Epithelial cell of proximal tubule (primary cell): Measurements from ENCODE around the gene ZC3H18. TPM values are rescaled to one million over a fixed set of nuclear protein-coding genes. Genes with fewer than 3 reads are reported as not detected.
"Not testable (repeated sequence)": the region's sequence is repeated elsewhere in the genome, so short reads cannot be mapped to it uniquely, and the experiment has no call there.

ENCODE experiments used
- DNase-seq: peaks from one replicate; pipeline ENCODE4 v3.0.0-alpha.2; 2011; ENCODE audit warnings: low read depth
- H3K4me3 ChIP-seq: 2 replicates; pipeline ENCODE4 v1.5.1; 2011; ENCODE audit warnings: low read depth, mild to moderate bottlenecking, low read length
- total RNA-seq: library from RNA; depleted of rRNA; stranded (reverse); fragments of >200 nt; gene quantifications from 2 replicates; pipeline ENCODE4 v1.2.3, GENCODE V29; 2015
- TF ChIP-seq, protein P1 (sequence below): conservative IDR thresholded peaks from 2 replicates; pipeline ENCODE4 v1.5.1; 2012; ENCODE audit warnings: low read depth, mild to moderate bottlenecking, low read length

The ZC3H18 gene
- total RNA-seq, 1 donor from 2014 or later, result 18.3 TPM

DNA sequence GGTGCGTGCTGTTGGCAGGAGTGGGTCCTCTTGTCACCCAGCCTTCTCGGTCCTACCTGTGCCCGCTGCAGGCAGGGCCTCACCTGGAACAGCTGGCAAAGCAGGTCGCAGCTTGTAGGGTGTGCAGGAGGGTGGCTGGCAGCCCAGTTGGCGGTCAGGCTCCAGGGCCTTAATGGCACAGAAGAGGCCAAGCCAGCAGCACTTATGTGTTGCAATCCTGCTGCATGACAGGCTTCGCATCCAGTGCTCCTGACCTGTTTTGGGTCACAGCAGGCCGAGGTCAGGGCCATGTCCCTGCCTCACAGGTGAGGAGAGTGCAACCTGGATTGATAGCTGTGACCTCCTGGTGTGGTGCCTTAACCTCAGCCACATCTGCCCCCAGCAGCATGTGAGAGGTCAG, 31.9 kb downstream of the ZC3H18 start:
- DNase-seq, result no peak
- TF ChIP-seq, protein P1, sequence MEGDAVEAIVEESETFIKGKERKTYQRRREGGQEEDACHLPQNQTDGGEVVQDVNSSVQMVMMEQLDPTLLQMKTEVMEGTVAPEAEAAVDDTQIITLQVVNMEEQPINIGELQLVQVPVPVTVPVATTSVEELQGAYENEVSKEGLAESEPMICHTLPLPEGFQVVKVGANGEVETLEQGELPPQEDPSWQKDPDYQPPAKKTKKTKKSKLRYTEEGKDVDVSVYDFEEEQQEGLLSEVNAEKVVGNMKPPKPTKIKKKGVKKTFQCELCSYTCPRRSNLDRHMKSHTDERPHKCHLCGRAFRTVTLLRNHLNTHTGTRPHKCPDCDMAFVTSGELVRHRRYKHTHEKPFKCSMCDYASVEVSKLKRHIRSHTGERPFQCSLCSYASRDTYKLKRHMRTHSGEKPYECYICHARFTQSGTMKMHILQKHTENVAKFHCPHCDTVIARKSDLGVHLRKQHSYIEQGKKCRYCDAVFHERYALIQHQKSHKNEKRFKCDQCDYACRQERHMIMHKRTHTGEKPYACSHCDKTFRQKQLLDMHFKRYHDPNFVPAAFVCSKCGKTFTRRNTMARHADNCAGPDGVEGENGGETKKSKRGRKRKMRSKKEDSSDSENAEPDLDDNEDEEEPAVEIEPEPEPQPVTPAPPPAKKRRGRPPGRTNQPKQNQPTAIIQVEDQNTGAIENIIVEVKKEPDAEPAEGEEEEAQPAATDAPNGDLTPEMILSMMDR, result no peak
- no peak overlapping the region for H3K4me3 ChIP-seq

DNA sequence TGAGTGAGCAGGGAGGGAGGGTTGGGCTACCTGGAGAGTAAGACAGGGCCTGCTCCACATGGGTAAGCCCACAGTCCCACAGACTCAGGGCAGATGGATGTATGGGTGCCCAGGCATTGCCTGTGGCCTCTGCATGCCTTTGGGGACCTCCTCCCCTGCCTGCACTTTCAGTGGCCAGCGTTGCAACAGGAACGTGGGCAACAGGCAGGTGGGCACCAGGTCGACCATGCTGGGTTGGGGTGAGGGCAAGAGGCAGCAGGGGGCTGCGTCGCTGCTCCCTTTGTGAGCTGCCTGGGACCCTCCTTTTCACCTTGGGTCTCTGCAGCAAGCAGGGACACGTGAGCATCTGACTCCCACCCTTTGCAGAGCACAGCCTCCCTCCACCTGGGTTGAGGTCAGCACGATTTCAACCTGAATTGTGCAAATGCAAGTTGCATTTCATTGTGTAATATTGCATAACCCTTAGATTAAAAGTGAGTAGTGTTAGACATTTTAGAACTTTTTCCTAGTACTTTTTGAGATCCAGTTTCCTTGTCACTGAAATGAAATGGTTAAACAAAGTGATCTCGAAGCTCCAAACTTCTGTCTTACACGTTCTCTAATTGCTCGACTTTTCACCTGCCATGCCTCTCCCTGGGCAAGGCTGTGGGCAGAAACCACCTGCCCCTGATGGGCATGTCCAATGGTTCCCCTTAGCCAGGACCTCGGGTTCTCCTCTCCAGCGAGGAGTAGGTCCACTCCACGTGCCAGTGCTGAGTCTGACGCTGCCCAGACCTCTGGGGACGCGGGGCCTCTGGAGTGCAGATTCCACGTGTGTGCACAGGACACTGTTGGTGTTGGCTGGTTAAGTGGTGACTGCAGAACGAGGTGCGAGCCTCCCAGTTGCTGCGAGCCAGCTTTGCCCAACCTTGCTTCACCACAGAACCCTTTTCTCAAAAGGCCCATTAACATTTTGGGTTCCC, 35.3 kb downstream of the ZC3H18 start:
- DNase-seq, result no peak
- TF ChIP-seq, protein P1, result no peak
- H3K4me3 ChIP-seq, result no peak overlapping the region

DNA sequence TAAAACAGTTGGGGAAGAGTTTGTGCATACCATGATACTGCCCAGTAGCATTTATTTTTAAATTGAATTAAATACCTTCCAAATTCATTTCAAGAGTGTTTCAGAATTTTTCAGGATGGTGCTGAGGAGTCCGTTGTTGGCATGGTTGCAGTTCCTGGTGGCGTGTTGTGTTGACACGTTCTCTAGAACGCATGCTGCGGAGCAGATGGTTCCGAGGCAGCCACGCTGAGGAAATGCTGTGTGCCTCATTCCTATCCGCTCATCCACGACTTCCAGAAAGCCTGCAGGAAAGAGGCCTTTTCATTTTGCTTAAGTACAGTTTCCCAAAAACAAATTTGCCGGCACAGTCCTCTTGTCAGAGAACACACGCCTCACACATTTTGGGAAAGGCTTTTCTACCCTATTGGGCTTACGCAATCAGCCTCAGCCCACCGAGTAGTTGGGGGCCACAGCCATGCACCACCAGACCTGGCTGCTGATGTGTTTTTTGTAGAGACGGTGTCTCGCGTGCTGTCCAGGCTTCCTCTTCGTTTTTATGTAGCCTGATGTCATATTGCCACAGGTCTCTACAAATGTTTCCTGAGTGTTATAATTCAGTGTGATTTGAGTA, 36.0 kb downstream of the ZC3H18 start:
- TF ChIP-seq, protein P1, result no peak
- DNase-seq, result no peak
- no peak overlapping the region for H3K4me3 ChIP-seq

DNA sequence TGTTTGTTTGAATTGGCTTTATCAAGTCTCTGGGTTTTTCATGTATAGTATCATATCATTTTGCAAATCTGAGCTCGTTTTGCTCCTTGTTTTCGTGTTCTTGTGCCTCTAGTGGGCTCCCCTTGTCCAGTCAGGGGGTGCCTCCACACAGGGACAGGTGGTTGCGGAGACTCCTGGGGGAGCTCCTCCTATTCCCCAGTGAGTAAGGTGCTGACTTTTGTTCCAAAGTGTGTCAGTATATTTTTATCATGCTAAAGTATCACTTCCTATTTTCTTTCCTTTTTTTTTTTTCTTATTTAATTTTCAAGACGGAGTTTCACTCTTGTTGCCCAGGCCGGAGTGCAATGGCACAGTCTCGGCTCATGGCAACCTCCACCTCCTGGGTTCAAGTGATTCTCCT, 37.9 kb downstream of the ZC3H18 start:
- no peak overlapping the region for H3K4me3 ChIP-seq
- TF ChIP-seq, protein P1, result no peak
- no peak for DNase-seq

DNA sequence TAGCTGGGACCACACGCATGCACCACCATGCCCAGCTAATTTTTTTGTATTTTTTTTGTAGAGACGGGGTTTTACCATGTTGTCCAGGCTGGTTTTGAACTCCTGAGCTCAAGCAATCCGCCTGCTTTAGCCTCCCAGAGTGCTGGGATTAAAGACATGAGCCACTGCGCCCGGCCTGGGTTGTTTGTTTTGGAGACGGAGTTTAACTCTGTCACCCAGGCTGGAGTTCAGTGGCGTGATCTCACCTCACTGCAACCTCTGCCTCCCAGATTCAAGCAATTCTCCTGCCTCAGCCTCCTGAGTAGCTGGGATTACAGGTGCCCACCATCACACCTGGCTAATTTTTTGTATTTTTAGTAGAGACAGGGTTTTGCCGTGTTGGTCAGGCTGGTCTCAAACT, 39.2 kb downstream of the ZC3H18 start:
- not testable (repeated sequence) for DNase-seq, H3K4me3 ChIP-seq

DNA sequence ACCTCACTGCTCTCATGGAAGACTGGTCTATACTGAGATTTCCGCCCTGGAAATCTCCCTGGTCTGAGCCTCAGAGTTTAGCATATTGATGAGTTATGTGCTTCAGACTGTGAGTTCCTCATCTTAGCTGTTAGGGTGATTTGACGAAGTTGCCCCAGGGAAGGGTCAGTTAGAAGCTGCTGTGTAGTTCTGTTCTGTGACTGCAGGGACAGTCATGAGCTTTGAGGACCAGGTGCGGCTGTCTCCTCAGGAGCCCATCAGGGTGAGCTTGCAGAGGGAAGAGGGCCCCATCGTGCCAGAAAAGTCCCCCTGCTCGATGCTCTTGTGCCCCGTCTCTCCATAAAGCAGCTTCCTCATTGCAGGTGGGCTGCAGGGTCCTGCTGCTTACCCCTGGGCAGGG, 39.9 kb downstream of the ZC3H18 start:
- H3K4me3 ChIP-seq, result no peak overlapping the region
- TF ChIP-seq, protein P1, result peak; percentile 26
- DNase-seq, result no peak

DNA sequence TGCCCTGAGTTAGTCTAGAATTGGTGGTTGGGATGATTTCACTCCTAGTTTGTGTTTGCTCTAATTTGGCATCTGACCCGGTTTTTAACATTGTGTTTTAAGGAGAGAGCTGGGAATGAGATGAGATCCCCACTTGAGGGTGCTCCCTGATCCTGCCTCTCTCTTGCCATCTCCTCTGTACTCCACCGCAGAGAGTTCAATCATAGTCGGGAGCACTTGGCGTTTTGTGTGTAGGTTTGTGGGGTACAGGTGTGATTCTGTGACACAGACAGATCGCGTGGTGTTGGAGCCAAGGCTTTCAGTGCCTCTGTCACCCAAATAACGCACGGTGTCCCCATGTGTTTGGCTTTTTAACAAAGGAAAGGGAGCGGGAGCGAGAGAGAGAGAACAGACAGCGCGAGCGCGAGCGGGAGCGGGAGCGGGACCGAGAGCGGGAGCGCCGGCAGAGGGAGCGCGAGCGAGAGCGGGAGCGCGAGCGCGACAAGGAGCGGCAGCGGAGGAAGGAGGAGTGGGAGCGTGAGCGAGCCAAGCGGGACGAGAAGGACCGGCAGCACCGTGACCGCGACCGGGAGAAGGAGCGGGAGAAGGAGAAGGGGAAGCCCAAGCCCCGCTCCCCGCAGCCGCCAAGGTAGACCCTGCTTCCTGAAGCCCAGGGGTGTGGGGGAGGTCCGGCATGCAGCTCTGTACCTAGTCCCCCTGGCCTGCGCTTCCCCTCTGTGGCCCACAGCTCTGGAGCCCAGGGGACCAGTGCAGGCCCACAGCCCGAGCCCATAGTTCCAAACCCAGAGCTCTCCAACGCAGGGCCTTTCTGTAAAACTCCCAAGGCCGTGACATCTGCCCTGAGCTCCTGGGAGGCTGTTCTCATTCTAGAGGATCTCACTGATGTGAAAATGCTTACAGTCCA, 41.0 kb downstream of the ZC3H18 start:
- TF ChIP-seq, protein P1, result no peak
- H3K4me3 ChIP-seq, result no peak overlapping the region
- no peak for DNase-seq
